CD4-positive, CD25-positive, alpha-beta regulatory T cell (primary cell): ENCODE results near the gene SHFL. TPM values are rescaled to one million over a fixed set of nuclear protein-coding genes. Genes with fewer than 3 reads are reported as not detected.

Experiments used
- ATAC-seq, 2 donors: fragments of 150-1000 bp; cut with Tn5 transposase; one replicate each; pipeline ENCODE4 v1.10.0; 2021; ENCODE audit warnings: low read depth in 2 of 2, moderate number of reproducible peaks in 2 of 2, moderate library complexity in 1 of 2
- DNase-seq, 3 donors: peaks; one replicate each; pipeline versions ENCODE4 v3.0.0 to v3.0.0-alpha.2; 2012 to 2022; ENCODE audit warnings: mixed read lengths in 1 of 3
- H3K27ac ChIP-seq: one replicate; pipeline ENCODE4 v1.7.0; 2013; ENCODE audit warnings: mild to moderate bottlenecking, low read length; ENCODE audit not compliant: insufficient read depth, poor library complexity, severe bottlenecking
- H3K27me3 ChIP-seq: one replicate; pipeline ENCODE4 v1.7.0; 2013; ENCODE audit warnings: low read length; ENCODE audit not compliant: control insufficient read depth, insufficient read depth
- H3K36me3 ChIP-seq: one replicate; pipeline ENCODE4 v1.7.0; 2013; ENCODE audit warnings: mild to moderate bottlenecking, low read length, moderate library complexity; ENCODE audit not compliant: control insufficient read depth, insufficient read depth
- H3K4me1 ChIP-seq: 2 replicates; pipeline ENCODE4 v1.7.0; 2013; ENCODE audit warnings: mild to moderate bottlenecking, low read length; ENCODE audit not compliant: insufficient read depth, control insufficient read depth, poor library complexity, severe bottlenecking
- H3K4me3 ChIP-seq: one replicate; pipeline ENCODE4 v1.7.0; 2013; ENCODE audit warnings: low read depth, mild to moderate bottlenecking, low read length, moderate library complexity
- H3K9me3 ChIP-seq, 2 experiments: 1 replicate in 1 of 2; 2 replicates in 1 of 2; pipeline ENCODE4 v1.7.0; 2013; ENCODE audit warnings: low read length in 2 of 2, mild to moderate bottlenecking in 1 of 2, moderate library complexity in 1 of 2; ENCODE audit not compliant: control insufficient read depth in 2 of 2
- H3K27ac Mint-ChIP-seq, 3 donors: one replicate each; pipeline ENCODE4 v1.8.0; 2020 to 2022; ENCODE audit warnings: mild to moderate bottlenecking in 3 of 3, mixed read lengths in 3 of 3, moderate library complexity in 2 of 3
- H3K27me3 Mint-ChIP-seq: one replicate; pipeline ENCODE4 v1.8.0; 2022; ENCODE audit warnings: mild to moderate bottlenecking, mixed read lengths
- H3K36me3 Mint-ChIP-seq: one replicate; pipeline ENCODE4 v1.8.0; 2020; ENCODE audit warnings: mixed read lengths
- H3K4me1 Mint-ChIP-seq, 4 donors: one replicate each; pipeline ENCODE4 v1.8.0; 2020 to 2022; ENCODE audit warnings: mixed read lengths in 4 of 4, mild to moderate bottlenecking in 1 of 4
- H3K4me3 Mint-ChIP-seq, 4 donors: one replicate each; pipeline ENCODE4 v1.8.0; 2020 to 2022; ENCODE audit warnings: mild to moderate bottlenecking in 4 of 4, mixed read lengths in 4 of 4, moderate library complexity in 3 of 4
- H3K9me3 Mint-ChIP-seq, 7 donors: one replicate each; pipeline ENCODE4 v1.8.0; 2020 to 2022; ENCODE audit warnings: mixed read lengths in 7 of 7, mild to moderate bottlenecking in 3 of 7, moderate library complexity in 2 of 7
- polyA plus RNA-seq, 4 donors: library from polyadenylated mRNA; unstranded; fragments of 300-500 nt; fragmentation: Illumina TruSeq; gene quantifications; one replicate each; pipeline ENCODE4 v1.2.3, GENCODE V29; 2021
- total RNA-seq: library from RNA; stranded (reverse); gene quantifications from one replicate; pipeline ENCODE4 v1.2.3, GENCODE V29; 2022

Gene SHFL
- total RNA-seq (93.2 TPM), polyA plus RNA-seq (10 to 100 TPM; 28.0 to 29.4 (median 28.6) TPM)

GRCh38 chr19:10085641-10086590, at the start of gene SHFL:
TSS of gene SHFL (plus strand) at chr19:10086317. CDS start at chr19:10086428, 111 bp downstream.
- DNase-seq, result peak; percentile 82 to 90 (median 83)
- H3K36me3 Mint-ChIP-seq, result peaks cover 6% of the 10 kb centered on the region
- H3K4me1 Mint-ChIP-seq, result peaks cover 0 to 16% (median 8%) of the 10 kb centered on the region in 4 donors
- Histone ChIP-seq H3K27ac (peak within 1 kb of the TSS; percentile 83), H3K27me3 (no peaks in the 10 kb centered on the region), H3K4me1 (peaks cover 11% of the 10 kb centered on the region), H3K36me3 (peaks cover 14% of the 10 kb centered on the region), H3K9me3 (no peaks in the 10 kb centered on the region), H3K4me3 (peak within 1 kb of the TSS; percentile 62)
- H3K9me3 Mint-ChIP-seq, result peaks cover 0 to 3% (median 0%) of the 10 kb centered on the region in 7 donors
- peak within 1 kb of the TSS; percentile 87 to 91 (median 88) for H3K4me3 Mint-ChIP-seq
- peak; percentile 93 to 94 for ATAC-seq
- peak within 1 kb of the TSS; percentile 88 to 96 (median 91) for H3K27ac Mint-ChIP-seq
- H3K27me3 Mint-ChIP-seq, result no peaks in the 10 kb centered on the region

GRCh38 chr19:10036601-10037071, 49.5 kb upstream of the SHFL start:
- Histone ChIP-seq H3K4me1 (no peaks in the 10 kb centered on the region), H3K27me3 (no peaks in the 10 kb centered on the region), H3K27ac (no peak overlapping the region), H3K4me3 (no peak overlapping the region), H3K9me3 (no peaks in the 10 kb centered on the region), H3K36me3 (no peaks in the 10 kb centered on the region)
- H3K4me1 Mint-ChIP-seq, result no peaks in the 10 kb centered on the region
- H3K27ac Mint-ChIP-seq, result no peak overlapping the region
- peaks cover 0 to 5% (median 0%) of the 10 kb centered on the region in 7 donors for H3K9me3 Mint-ChIP-seq
- DNase-seq (no peak), ATAC-seq (no peak)
- no peak overlapping the region for H3K4me3 Mint-ChIP-seq
- peaks cover 55% of the 10 kb centered on the region for H3K27me3 Mint-ChIP-seq
- H3K36me3 Mint-ChIP-seq, result no peaks in the 10 kb centered on the region

- DNase-seq (no peak), ATAC-seq (no peak)
- no peaks in the 10 kb centered on the region for H3K4me1 Mint-ChIP-seq
- Histone ChIP-seq H3K36me3 (no peaks in the 10 kb centered on the region), H3K4me3 (no peak overlapping the region), H3K27ac (no peak overlapping the region), H3K27me3 (peaks cover 2% of the 10 kb centered on the region), H3K9me3 (no peaks in the 10 kb centered on the region), H3K4me1 (no peaks in the 10 kb centered on the region)
- peaks cover 0 to 5% (median 0%) of the 10 kb centered on the region in 7 donors for H3K9me3 Mint-ChIP-seq
- H3K4me3 Mint-ChIP-seq, result no peak overlapping the region
- no peak overlapping the region for H3K27ac Mint-ChIP-seq
- H3K36me3 Mint-ChIP-seq, result no peaks in the 10 kb centered on the region
- peaks cover 49% of the 10 kb centered on the region for H3K27me3 Mint-ChIP-seq
Observed at GRCh38 chr19:10037367-10037766, 48.8 kb upstream of the SHFL start.

GRCh38 chr19:10037809-10038208, 48.3 kb upstream of the SHFL start:
- no peaks in the 10 kb centered on the region for H3K36me3 Mint-ChIP-seq
- H3K27me3 Mint-ChIP-seq, result peaks cover 46% of the 10 kb centered on the region
- H3K9me3 Mint-ChIP-seq, result peaks cover 0 to 5% (median 0%) of the 10 kb centered on the region in 7 donors
- no peak overlapping the region for H3K27ac Mint-ChIP-seq
- no peaks in the 10 kb centered on the region for H3K36me3 ChIP-seq
- peaks cover 2% of the 10 kb centered on the region for H3K27me3 ChIP-seq
- no peak overlapping the region for H3K4me3 ChIP-seq
- no peak overlapping the region for H3K4me3 Mint-ChIP-seq
- no peaks in the 10 kb centered on the region for H3K4me1 Mint-ChIP-seq
- H3K27ac ChIP-seq, result no peak overlapping the region
- ATAC-seq, result no peak
- no peak for DNase-seq
- no peaks in the 10 kb centered on the region for H3K4me1 ChIP-seq
- no peaks in the 10 kb centered on the region for H3K9me3 ChIP-seq

- H3K4me3 Mint-ChIP-seq, result no peak overlapping the region
- Histone ChIP-seq H3K27me3 (peaks cover 8% of the 10 kb centered on the region), H3K36me3 (no peaks in the 10 kb centered on the region), H3K4me3 (no peak overlapping the region), H3K9me3 (peaks cover 0 to 4% of the 10 kb centered on the region in 2 experiments), H3K27ac (no peak overlapping the region), H3K4me1 (no peaks in the 10 kb centered on the region)
- ATAC-seq (no peak), DNase-seq (no peak)
- H3K9me3 Mint-ChIP-seq, result peaks cover 0 to 16% (median 0%) of the 10 kb centered on the region in 7 donors
- H3K4me1 Mint-ChIP-seq, result no peaks in the 10 kb centered on the region
- no peak overlapping the region for H3K27ac Mint-ChIP-seq
- peaks cover 24% of the 10 kb centered on the region for H3K27me3 Mint-ChIP-seq
- H3K36me3 Mint-ChIP-seq, result no peaks in the 10 kb centered on the region
Observed at GRCh38 chr19:10043286-10043927, 42.7 kb upstream of the SHFL start.

- no peak overlapping the region for H3K27ac Mint-ChIP-seq
- no peak overlapping the region for H3K4me3 Mint-ChIP-seq
- Histone ChIP-seq H3K27me3 (peaks cover 8% of the 10 kb centered on the region), H3K9me3 (peaks cover 0 to 4% of the 10 kb centered on the region in 2 experiments), H3K36me3 (no peaks in the 10 kb centered on the region), H3K4me3 (no peak overlapping the region), H3K27ac (no peak overlapping the region), H3K4me1 (no peaks in the 10 kb centered on the region)
- no peaks in the 10 kb centered on the region for H3K36me3 Mint-ChIP-seq
- peaks cover 0 to 14% (median 0%) of the 10 kb centered on the region in 7 donors for H3K9me3 Mint-ChIP-seq
- ATAC-seq, result no peak
- H3K4me1 Mint-ChIP-seq, result no peaks in the 10 kb centered on the region
- DNase-seq, result peak in 1 of 3 donors; percentile 18
- H3K27me3 Mint-ChIP-seq, result peaks cover 21% of the 10 kb centered on the region
Observed at GRCh38 chr19:10044390-10044789, 41.7 kb upstream of the SHFL start.

- Histone ChIP-seq H3K4me1 (no peaks in the 10 kb centered on the region), H3K9me3 (peaks cover 0 to 4% of the 10 kb centered on the region in 2 experiments), H3K27ac (no peak overlapping the region), H3K4me3 (no peak overlapping the region), H3K36me3 (no peaks in the 10 kb centered on the region), H3K27me3 (peaks cover 8% of the 10 kb centered on the region)
- H3K27me3 Mint-ChIP-seq, result peaks cover 16% of the 10 kb centered on the region
- no peak overlapping the region for H3K4me3 Mint-ChIP-seq
- no peaks in the 10 kb centered on the region for H3K36me3 Mint-ChIP-seq
- peaks cover 0 to 14% (median 0%) of the 10 kb centered on the region in 7 donors for H3K9me3 Mint-ChIP-seq
- no peak overlapping the region for H3K27ac Mint-ChIP-seq
- no peaks in the 10 kb centered on the region for H3K4me1 Mint-ChIP-seq
- DNase-seq, result no peak
- ATAC-seq, result no peak
Observed at GRCh38 chr19:10045371-10045770, 40.7 kb upstream of the SHFL start.
